Measurements from ENCODE around the gene PDIA2. TPM values are rescaled to one million over a fixed set of nuclear protein-coding genes. Genes with fewer than 3 reads are reported as not detected.

Gene PDIA2
- total RNA-seq, 4 donors from 2014 or later = 0.81 to 0.93 TPM; not detected in 2

DNA sequence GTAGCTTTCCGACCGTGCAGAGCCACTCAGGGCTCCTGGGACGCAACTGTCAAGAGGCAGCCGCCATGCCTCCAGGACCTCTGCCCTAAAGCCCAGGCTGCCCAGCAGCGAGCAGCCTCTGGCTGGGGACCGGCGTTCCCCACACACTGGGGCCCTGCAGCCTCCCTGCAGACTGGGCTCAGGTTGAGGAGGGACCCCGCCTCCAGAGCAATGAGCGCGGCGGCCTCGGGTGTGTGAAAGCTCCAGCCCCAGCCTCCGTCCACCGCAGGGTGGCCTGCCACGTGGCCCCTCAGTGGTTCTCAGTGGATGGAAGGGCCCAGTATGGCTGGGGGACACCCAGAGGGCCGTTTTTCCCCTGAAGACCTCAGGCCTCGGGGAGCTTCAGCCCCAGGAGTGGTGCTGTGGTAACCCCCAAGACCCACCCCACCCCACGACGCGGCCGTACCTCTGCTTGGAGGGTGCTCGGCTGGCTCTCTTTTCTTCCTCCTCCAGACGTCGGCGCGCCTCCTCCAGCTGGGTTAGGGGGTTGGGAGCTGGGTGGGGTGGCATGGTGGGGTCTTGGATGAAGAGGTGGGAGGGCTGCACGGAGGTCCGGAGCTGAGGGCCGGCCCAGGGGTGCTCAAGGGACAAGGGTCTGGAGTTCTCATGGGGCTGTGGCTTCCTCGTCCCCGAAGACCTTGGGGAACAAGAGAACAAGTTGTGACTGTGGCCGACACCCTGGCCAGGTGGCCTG is 10.2 kb downstream of the PDIA2 start:
- Histone ChIP-seq H3K27ac (no peak overlapping the region), H3K4me1 (no peaks in the 10 kb centered on the region), H3K27me3 (no peaks in the 10 kb centered on the region), H3K4me3 (no peak overlapping the region), H3K9me3 (no peaks in the 10 kb centered on the region), H3K36me3 (peaks cover 0 to 87% of the 10 kb centered on the region in 2 donors)
- no CpG with 5 or more reads among the region's 32 CpGs for WGBS, 2 donors (ENCODE audit: low coverage in 1 of 2)
- TF ChIP-seq POLR2A (IDR thresholded peaks at IDR 0.05) (no peak), EP300 (IDR thresholded peaks at IDR 0.05) (no peak), POLR2AphosphoS5 (IDR thresholded peaks at IDR 0.05) (no peak)
- TF ChIP-seq, protein P1, sequence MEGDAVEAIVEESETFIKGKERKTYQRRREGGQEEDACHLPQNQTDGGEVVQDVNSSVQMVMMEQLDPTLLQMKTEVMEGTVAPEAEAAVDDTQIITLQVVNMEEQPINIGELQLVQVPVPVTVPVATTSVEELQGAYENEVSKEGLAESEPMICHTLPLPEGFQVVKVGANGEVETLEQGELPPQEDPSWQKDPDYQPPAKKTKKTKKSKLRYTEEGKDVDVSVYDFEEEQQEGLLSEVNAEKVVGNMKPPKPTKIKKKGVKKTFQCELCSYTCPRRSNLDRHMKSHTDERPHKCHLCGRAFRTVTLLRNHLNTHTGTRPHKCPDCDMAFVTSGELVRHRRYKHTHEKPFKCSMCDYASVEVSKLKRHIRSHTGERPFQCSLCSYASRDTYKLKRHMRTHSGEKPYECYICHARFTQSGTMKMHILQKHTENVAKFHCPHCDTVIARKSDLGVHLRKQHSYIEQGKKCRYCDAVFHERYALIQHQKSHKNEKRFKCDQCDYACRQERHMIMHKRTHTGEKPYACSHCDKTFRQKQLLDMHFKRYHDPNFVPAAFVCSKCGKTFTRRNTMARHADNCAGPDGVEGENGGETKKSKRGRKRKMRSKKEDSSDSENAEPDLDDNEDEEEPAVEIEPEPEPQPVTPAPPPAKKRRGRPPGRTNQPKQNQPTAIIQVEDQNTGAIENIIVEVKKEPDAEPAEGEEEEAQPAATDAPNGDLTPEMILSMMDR (IDR thresholded peaks at IDR 0.05) = no peak
- ATAC-seq = no peak

DNA sequence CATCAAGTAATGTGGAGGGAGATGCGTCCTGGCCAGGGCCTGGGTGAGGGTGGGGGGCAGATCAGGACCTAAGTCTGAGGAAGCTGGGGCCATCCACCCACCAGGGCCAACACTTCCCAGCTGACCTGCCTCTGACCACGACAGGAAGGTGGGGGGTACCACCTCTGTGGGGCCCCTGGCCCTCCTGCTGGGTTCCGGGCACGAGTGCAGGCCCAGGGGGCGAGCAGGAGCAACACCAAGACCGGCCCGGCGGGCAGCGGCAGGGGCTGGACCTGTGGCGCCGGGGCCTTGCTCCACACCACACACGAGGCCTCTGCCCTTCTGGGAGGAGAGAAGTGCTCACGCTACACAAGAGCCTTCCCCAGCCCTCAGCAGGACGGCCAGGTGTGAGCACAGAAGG is 13.3 kb downstream of the PDIA2 start:
- no peak for ATAC-seq
- TF ChIP-seq POLR2A (IDR thresholded peaks at IDR 0.05) = no peak
- no peak for TF ChIP-seq POLR2AphosphoS5 (IDR thresholded peaks at IDR 0.05)
- TF ChIP-seq, protein P1 (IDR thresholded peaks at IDR 0.05) = no peak
- no peak for TF ChIP-seq EP300 (IDR thresholded peaks at IDR 0.05)
- Histone ChIP-seq H3K27ac (no peak overlapping the region), H3K4me3 (no peak overlapping the region), H3K4me1 (no peaks in the 10 kb centered on the region), H3K36me3 (peaks cover 0 to 68% of the 10 kb centered on the region in 2 donors), H3K9me3 (no peaks in the 10 kb centered on the region), H3K27me3 (no peaks in the 10 kb centered on the region)
- no CpG with 5 or more reads among the region's 14 CpGs for WGBS, 2 donors (ENCODE audit: low coverage in 1 of 2)

DNA sequence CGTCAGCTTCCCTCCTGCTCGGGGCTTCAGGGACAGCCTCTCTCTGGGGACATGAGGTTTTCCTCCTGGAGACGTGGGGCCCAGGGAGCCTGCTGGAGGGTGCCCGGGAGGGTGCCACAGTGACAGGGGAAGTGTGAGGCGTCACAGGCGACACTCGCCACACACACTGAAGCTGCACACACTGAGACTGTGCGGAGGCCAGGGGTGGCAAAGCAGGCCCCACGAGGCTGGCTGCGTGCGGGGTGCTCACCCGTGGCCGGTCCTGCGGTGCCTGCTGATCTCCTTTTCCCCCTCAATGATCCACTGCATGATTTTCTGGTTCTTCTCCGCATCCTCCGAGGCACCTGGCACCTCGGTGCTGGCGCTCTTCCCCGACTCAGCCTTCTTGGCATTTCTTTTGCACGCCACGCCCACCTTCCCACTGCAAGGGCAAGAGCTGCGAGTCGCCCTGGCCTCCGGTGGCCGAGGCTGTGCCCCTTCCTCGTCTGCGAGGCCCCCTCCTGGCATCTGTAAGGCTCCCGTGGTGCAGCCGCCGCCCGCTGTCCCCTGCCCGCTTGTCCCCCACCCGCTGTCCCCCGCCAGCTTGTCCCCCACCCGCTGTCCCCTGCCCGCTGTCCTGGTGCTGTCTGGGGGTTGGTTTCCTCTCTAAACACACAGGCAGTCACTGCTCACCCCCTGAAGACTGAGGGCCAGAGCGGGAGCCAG is 14.0 kb downstream of the PDIA2 start:
- Histone ChIP-seq H3K4me1 (no peaks in the 10 kb centered on the region), H3K36me3 (peaks cover 0 to 68% of the 10 kb centered on the region in 2 donors), H3K9me3 (no peaks in the 10 kb centered on the region), H3K27ac (no peak overlapping the region), H3K27me3 (no peaks in the 10 kb centered on the region), H3K4me3 (no peak overlapping the region)
- 80 to 88% methylated on average over 2 to 12 of the region's 37 CpGs for WGBS, 2 donors (ENCODE audit: low coverage in 1 of 2)
- no peak for TF ChIP-seq POLR2A (IDR thresholded peaks at IDR 0.05)
- no peak for TF ChIP-seq EP300 (IDR thresholded peaks at IDR 0.05)
- TF ChIP-seq POLR2AphosphoS5 (IDR thresholded peaks at IDR 0.05) = no peak
- TF ChIP-seq, protein P1 (IDR thresholded peaks at IDR 0.05) = no peak
- no peak for ATAC-seq

DNA sequence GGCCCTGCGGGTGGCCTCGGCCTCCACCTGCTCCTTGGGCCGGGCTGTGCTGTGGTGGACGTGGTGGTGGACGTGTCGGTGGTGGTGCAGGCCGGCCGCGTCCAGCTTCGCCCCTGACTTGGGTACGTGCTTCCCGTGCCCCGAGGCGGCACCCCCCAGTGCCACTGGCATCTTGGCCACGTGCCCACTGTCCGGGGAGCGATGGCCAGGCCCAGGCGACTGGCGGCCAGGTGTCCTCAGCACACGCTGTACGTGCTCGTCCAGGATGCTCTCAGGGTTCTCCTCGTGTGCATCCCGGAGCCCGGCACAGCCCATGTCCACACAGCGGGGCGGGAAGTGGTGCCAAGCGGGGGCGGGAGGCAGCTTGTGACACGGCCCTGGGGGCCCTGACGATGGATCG is 14.9 kb downstream of the PDIA2 start:
- no peaks in the 10 kb centered on the region for H3K27me3 ChIP-seq
- no peaks in the 10 kb centered on the region for H3K9me3 ChIP-seq
- peaks cover 0 to 68% of the 10 kb centered on the region in 2 donors for H3K36me3 ChIP-seq
- TF ChIP-seq EP300 (IDR thresholded peaks at IDR 0.05) (no peak), POLR2AphosphoS5 (IDR thresholded peaks at IDR 0.05) (no peak), POLR2A (IDR thresholded peaks at IDR 0.05) (no peak)
- TF ChIP-seq, protein P1 (IDR thresholded peaks at IDR 0.05) = no peak
- no peak overlapping the region for H3K27ac ChIP-seq
- no peaks in the 10 kb centered on the region for H3K4me1 ChIP-seq
- no peak for ATAC-seq
- WGBS, 2 donors (ENCODE audit: low coverage in 1 of 2) = no CpG with 5 or more reads among the region's 32 CpGs
- no peak overlapping the region for H3K4me3 ChIP-seq
